H1 (cell line): ENCODE measurements around the gene GRB14. TPM values are rescaled to one million over a fixed set of nuclear protein-coding genes. Genes with fewer than 3 reads are reported as not detected.

Experiments used
- CTCF ChIA-PET: fragments of 300-600 bp; sonication (Branson Sonifier 250); formaldehyde crosslinking; loops from one replicate; lab custom pipeline; 2021; ENCODE audit not compliant: partially characterized antibody; lab: Charles Lee
- POLR2A ChIA-PET: fragments of 300-600 bp; sonication (Branson Sonifier 250); formaldehyde crosslinking; loops from one replicate; lab custom pipeline; 2021; ENCODE audit warnings: inconsistent platforms; ENCODE audit not compliant: partially characterized antibody; lab: Charles Lee
- DNase-seq, 2 experiments: peaks; one replicate each; pipeline versions ENCODE4 v3.0.0 to v3.0.0-alpha.2; 2010 to 2022; ENCODE audit warnings: low spot score in 2 of 2, low read depth in 1 of 2, mixed read lengths in 1 of 2
- FAIRE-seq: peaks from 2 replicates; lab custom pipeline; 2011; peaks lifted over from hg19 to GRCh38; lab: Jason Lieb, UNC
- H2AFZ ChIP-seq: 2 replicates; pipeline ENCODE4 v1.8.1; 2012; ENCODE audit warnings: low read length, inconsistent platforms
- H2AK5ac ChIP-seq: 2 replicates; pipeline ENCODE4 v1.6.1; 2013; ENCODE audit warnings: low read depth, low read length
- H2BK120ac ChIP-seq: replicated peaks from 2 replicates; pipeline ENCODE3; 2013; ENCODE audit warnings: low read depth, low read length, inconsistent platforms
- H2BK12ac ChIP-seq: 2 replicates; pipeline ENCODE4 v1.6.1; 2013; ENCODE audit warnings: low read depth, low read length
- H2BK15ac ChIP-seq: 2 replicates; pipeline ENCODE4 v1.6.1; 2013; ENCODE audit warnings: low read length
- H2BK20ac ChIP-seq: 2 replicates; pipeline ENCODE4 v1.6.1; 2013; ENCODE audit warnings: low read length
- H2BK5ac ChIP-seq: 2 replicates; pipeline ENCODE4 v1.6.1; 2013; ENCODE audit warnings: low read depth, low read length
- H3K14ac ChIP-seq: 2 replicates; pipeline ENCODE4 v1.6.1; 2013; ENCODE audit warnings: inconsistent platforms; ENCODE audit not compliant: insufficient read length
- H3K18ac ChIP-seq: 2 replicates; pipeline ENCODE4 v1.6.1; 2013; ENCODE audit warnings: low read length; ENCODE audit errors: extremely low read depth
- H3K23ac ChIP-seq: 2 replicates; pipeline ENCODE4 v1.6.1; 2013; ENCODE audit warnings: inconsistent platforms; ENCODE audit not compliant: insufficient read length
- H3K23me2 ChIP-seq: 2 replicates; pipeline ENCODE4 v1.6.1; 2013; ENCODE audit warnings: low read depth, low read length
- H3K27ac ChIP-seq: 2 replicates; pipeline ENCODE4 v1.6.1; 2011; ENCODE audit warnings: low read depth, low read length, inconsistent platforms
- H3K27me3 ChIP-seq, 4 experiments: replicated peaks in 1 of 4; 1 replicate in 1 of 4; 2 replicates in 3 of 4; pipeline versions ENCODE4 v1.6.1 to v1.8.1; 2011 to 2013; ENCODE audit warnings: low read length in 3 of 4, mild to moderate bottlenecking in 3 of 4, inconsistent platforms in 2 of 4, mixed read lengths in 2 of 4, moderate library complexity in 1 of 4; ENCODE audit not compliant: control insufficient read depth in 3 of 4, insufficient read depth in 3 of 4; ENCODE audit errors: extremely low read depth in 1 of 4
- H3K36me3 ChIP-seq, 4 experiments: 2 replicates each; pipeline versions ENCODE4 v1.6.1 to v1.8.1; 2011 to 2013; ENCODE audit warnings: mild to moderate bottlenecking in 4 of 4, low read length in 3 of 4, moderate library complexity in 2 of 4, control low read depth in 1 of 4, inconsistent platforms in 1 of 4; ENCODE audit not compliant: insufficient read depth in 4 of 4, control insufficient read depth in 2 of 4
- H3K4ac ChIP-seq: replicated peaks from 2 replicates; pipeline ENCODE3; 2013; ENCODE audit warnings: low read length, low read depth, mixed read lengths, inconsistent platforms; ENCODE audit not compliant: insufficient read length
- H3K4me1 ChIP-seq, 4 experiments: replicated peaks in 1 of 4; 1 replicate in 1 of 4; 2 replicates in 3 of 4; pipeline versions ENCODE4 v1.6.1 to v1.8.1; 2011 to 2013; ENCODE audit warnings: low read length in 3 of 4, inconsistent platforms in 2 of 4, mixed read lengths in 1 of 4; ENCODE audit not compliant: insufficient read depth in 4 of 4, control insufficient read depth in 3 of 4
- H3K4me2 ChIP-seq, 2 experiments: 2 replicates each; pipeline versions ENCODE4 v1.6.1 to v1.8.1; 2011 to 2013; ENCODE audit warnings: low read depth in 2 of 2, low read length in 2 of 2, control low read depth in 1 of 2, inconsistent platforms in 1 of 2, mild to moderate bottlenecking in 1 of 2; ENCODE audit not compliant: insufficient read depth in 1 of 2
- H3K4me3 ChIP-seq, 4 experiments: fragments of 200-600, 300-600 bp in 1 of 4; sonication (generic), shearing (Covaris generic), sonication (Bioruptor Twin) in 1 of 4; 2 replicates each; pipeline versions ENCODE4 v1.5.1 to v1.8.1; 2011 to 2016; ENCODE audit warnings: low read length in 4 of 4, low read depth in 3 of 4, control low read depth in 2 of 4, inconsistent platforms in 2 of 4, mild to moderate bottlenecking in 2 of 4, mixed read lengths in 1 of 4, moderate library complexity in 1 of 4; ENCODE audit not compliant: insufficient read depth in 2 of 4; ENCODE audit errors: extremely low read depth in 1 of 4
- H3K56ac ChIP-seq: replicated peaks from 2 replicates; pipeline ENCODE3; 2013; ENCODE audit warnings: low read depth, mild to moderate bottlenecking, mixed read lengths, low read length, inconsistent platforms; ENCODE audit not compliant: insufficient read length
- H3K79me1 ChIP-seq: 2 replicates; pipeline ENCODE4 v1.6.1; 2013; ENCODE audit warnings: low read depth, low read length, control low read depth
- H3K79me2 ChIP-seq, 2 experiments: 2 replicates each; pipeline versions ENCODE4 v1.6.1 to v1.8.1; 2012 to 2013; ENCODE audit warnings: low read length in 2 of 2, mild to moderate bottlenecking in 2 of 2, inconsistent platforms in 1 of 2; ENCODE audit not compliant: insufficient read depth in 2 of 2, control insufficient read depth in 1 of 2
- H3K9ac ChIP-seq, 4 experiments: replicated peaks in 1 of 4; 1 replicate in 1 of 4; 2 replicates in 3 of 4; pipeline versions ENCODE4 v1.6.1 to v1.8.1; 2011 to 2013; ENCODE audit warnings: low read depth in 3 of 4, low read length in 3 of 4, control low read depth in 2 of 4, mild to moderate bottlenecking in 2 of 4, moderate library complexity in 2 of 4, inconsistent platforms in 1 of 4; ENCODE audit errors: extremely low read depth in 1 of 4
- H3K9me3 ChIP-seq, 2 experiments: 2 replicates each; pipeline versions ENCODE4 v1.6.1 to v1.8.1; 2012 to 2013; ENCODE audit warnings: mild to moderate bottlenecking in 2 of 2, moderate library complexity in 2 of 2, control low read depth in 1 of 2, inconsistent platforms in 1 of 2, low read depth in 1 of 2, low read length in 1 of 2, mixed read lengths in 1 of 2; ENCODE audit not compliant: insufficient read depth in 2 of 2
- H4K20me1 ChIP-seq, 2 experiments: replicated peaks in 1 of 2; 2 replicates each; pipeline versions ENCODE3 to v1.8.1; 2011 to 2013; ENCODE audit warnings: inconsistent platforms in 2 of 2, low read length in 2 of 2, mild to moderate bottlenecking in 1 of 2; ENCODE audit not compliant: insufficient read depth in 2 of 2, control insufficient read depth in 1 of 2
- H4K5ac ChIP-seq: 2 replicates; pipeline ENCODE4 v1.6.1; 2013; ENCODE audit warnings: low read length, low read depth, mixed read lengths, inconsistent platforms; ENCODE audit not compliant: insufficient read length
- H4K8ac ChIP-seq: 2 replicates; pipeline ENCODE4 v1.8.0; 2013; ENCODE audit warnings: mild to moderate bottlenecking, moderate library complexity, low read length, inconsistent platforms; ENCODE audit not compliant: insufficient read depth; ENCODE audit errors: extremely low read depth
- H4K91ac ChIP-seq: replicated peaks from 2 replicates; pipeline ENCODE3; 2013; ENCODE audit warnings: low read length, mixed read lengths, inconsistent platforms; ENCODE audit not compliant: insufficient read length
- HDAC2 ChIP-seq, 2 experiments: fragments of 300-600 bp in 1 of 2; sonication (generic) in 1 of 2; IDR thresholded peaks; 2 replicates each; pipeline ENCODE4 v1.6.1; 2011 to 2012; ENCODE audit warnings: low read depth in 2 of 2, low read length in 2 of 2, mild to moderate bottlenecking in 2 of 2, moderate library complexity in 2 of 2, borderline replicate concordance in 1 of 2, inconsistent platforms in 1 of 2
- KDM1A ChIP-seq: fragments of 200-600, 300-600 bp; sonication (generic); IDR thresholded peaks from 2 replicates; pipeline ENCODE4 v1.7.1; 2016; ENCODE audit warnings: mild to moderate bottlenecking, low read length, borderline replicate concordance
- POLR2AphosphoS5 ChIP-seq: IDR thresholded peaks from 2 replicates; pipeline ENCODE4 v1.6.1; 2011; ENCODE audit warnings: low read depth, low read length
- RXRA ChIP-seq: IDR thresholded peaks from 2 replicates; pipeline ENCODE4 v1.6.1; 2011; ENCODE audit warnings: low read depth, mild to moderate bottlenecking, low read length, moderate library complexity; ENCODE audit not compliant: insufficient read depth
- SIRT6 ChIP-seq: IDR thresholded peaks from one replicate; pipeline ENCODE4 v1.7.1; 2012; ENCODE audit warnings: low read length, inconsistent platforms
- SP4 ChIP-seq: IDR thresholded peaks from 2 replicates; pipeline ENCODE4 v1.6.1; 2012; ENCODE audit warnings: low read length, inconsistent platforms
- WGBS, 2 experiments: shearing (Covaris generic) in 1 of 2; methylation state at CpG; one replicate each; pipeline versions ENCODE4 v1.1.6 to v1.1.7; 2013 to 2015; ENCODE audit warnings: low lambda C conversion rate in 2 of 2, mixed read lengths in 2 of 2, inconsistent platforms in 1 of 2, low coverage in 1 of 2, missing lambda C conversion rate in 1 of 2; ENCODE audit not compliant: insufficient replicate concordance in 2 of 2, insufficient coverage in 1 of 2, insufficient read length in 1 of 2; ENCODE audit errors: extremely low coverage in 1 of 2, missing lambda C conversion rate in 1 of 2; 5-methylcytosine and 5-hydroxymethylcytosine counted together
- polyA plus RNA-seq, 7 experiments: library from polyadenylated mRNA; depleted of rRNA in 3 of 7; stranded (reverse) in 5 of 7; unstranded in 2 of 7; fragments of >200 nt in 5 of 7; fragments of 200-250 nt in 2 of 7; gene quantifications; 1 replicate in 5 of 7; 2 replicates in 1 of 7; 4 replicates in 1 of 7; pipeline versions ENCODE4 v1.2.1 to v1.2.3, GENCODE V29; 2011 to 2013; ENCODE audit warnings: missing spikeins in 2 of 7, mixed read lengths in 2 of 7
- total RNA-seq: library from RNA; stranded (reverse); fragmentation: NEBNext Ultra II Directional; extraction: Animal tissue kit (Norgen Biotek cat#: 25700); gene quantifications from 2 replicates; pipeline ENCODE4 v1.2.1, GENCODE V29; 2021

Gene GRB14
- total and polyA plus RNA-seq, 2 of the 8 experiments (the other 6 are each of a cell fraction or from before 2014, with no cell fraction given), result 2.5 to 11.6 TPM

DNA sequence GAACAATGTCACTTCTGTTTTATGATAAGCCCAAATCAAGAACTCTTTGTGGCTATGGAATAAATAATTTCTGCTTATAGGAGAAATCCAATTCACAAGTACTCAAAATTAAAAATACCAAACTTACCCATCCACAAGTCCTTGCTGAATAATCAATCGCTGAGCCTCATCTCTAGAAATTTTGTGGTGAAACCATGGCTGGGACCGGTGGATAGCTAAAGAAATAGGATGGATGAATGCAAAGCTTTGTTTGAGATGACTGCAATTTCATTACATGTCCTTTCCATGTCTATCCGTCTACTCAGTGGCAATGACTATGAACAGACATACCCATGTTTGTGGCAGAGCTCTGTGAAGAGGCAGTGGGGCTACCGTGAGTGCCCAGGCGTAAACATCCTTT lies 124.4 kb downstream of the GRB14 start:
- Histone ChIP-seq H4K8ac (no peak overlapping the region), H3K9ac (no peak overlapping the region), H4K5ac (no peak overlapping the region), H3K14ac (no peak overlapping the region), H2BK12ac (no peak overlapping the region), H3K4me3 (no peak overlapping the region), H4K20me1 (no peaks in the 10 kb centered on the region), H2AFZ (no peak overlapping the region), H3K9me3 (no peaks in the 10 kb centered on the region), H2BK5ac (no peak overlapping the region), H3K27ac (no peak overlapping the region), H2BK120ac (no peak overlapping the region), H2BK20ac (no peak overlapping the region), H3K27me3 (no peaks in the 10 kb centered on the region), H3K56ac (no peak overlapping the region), H3K23ac (no peak overlapping the region), H2BK15ac (no peak overlapping the region), H4K91ac (no peak overlapping the region), H3K4me1 (peaks cover 0 to 2% (median 0%) of the 10 kb centered on the region in 4 experiments; a peak in 2 of 7 replicates), H3K79me2 (no peaks in the 10 kb centered on the region), H3K23me2 (no peaks in the 10 kb centered on the region), H3K18ac (no peak overlapping the region), H3K4ac (no peak overlapping the region), H3K36me3 (peaks cover 0 to 5% (median 0%) of the 10 kb centered on the region in 4 experiments; a peak in 1 of 8 replicates), H2AK5ac (no peak overlapping the region), H3K79me1 (no peaks in the 10 kb centered on the region), H3K4me2 (no peak overlapping the region)
- no peak for DNase-seq
- TF ChIP-seq RXRA (no peak), SIRT6 (no peak), SP4 (no peak), KDM1A (no peak), HDAC2 (IDR thresholded peaks at IDR 0.05; ENCODE audit: borderline replicate concordance in 1 of 2, low read depth in 2 of 2, low read length in 2 of 2) (no peak), POLR2AphosphoS5 (no peak)
- WGBS, 2 experiments, result 96% methylated on average over 5 of the region's 5 CpGs; no CpG with 5 or more reads in 1 of the 2 experiments
- FAIRE-seq, result no peak
- ChIA-PET CTCF (interaction anchor here (0.8 to 1.3 kb wide), 6 partner anchors 10 to 1315 kb away, joined by 3 to 4 read pairs (median 3); no protein-coding TSS in a partner anchor), POLR2A (no interaction called here)
